ENCODE data around the gene SPOCD1.

Gene SPOCD1

DNA sequence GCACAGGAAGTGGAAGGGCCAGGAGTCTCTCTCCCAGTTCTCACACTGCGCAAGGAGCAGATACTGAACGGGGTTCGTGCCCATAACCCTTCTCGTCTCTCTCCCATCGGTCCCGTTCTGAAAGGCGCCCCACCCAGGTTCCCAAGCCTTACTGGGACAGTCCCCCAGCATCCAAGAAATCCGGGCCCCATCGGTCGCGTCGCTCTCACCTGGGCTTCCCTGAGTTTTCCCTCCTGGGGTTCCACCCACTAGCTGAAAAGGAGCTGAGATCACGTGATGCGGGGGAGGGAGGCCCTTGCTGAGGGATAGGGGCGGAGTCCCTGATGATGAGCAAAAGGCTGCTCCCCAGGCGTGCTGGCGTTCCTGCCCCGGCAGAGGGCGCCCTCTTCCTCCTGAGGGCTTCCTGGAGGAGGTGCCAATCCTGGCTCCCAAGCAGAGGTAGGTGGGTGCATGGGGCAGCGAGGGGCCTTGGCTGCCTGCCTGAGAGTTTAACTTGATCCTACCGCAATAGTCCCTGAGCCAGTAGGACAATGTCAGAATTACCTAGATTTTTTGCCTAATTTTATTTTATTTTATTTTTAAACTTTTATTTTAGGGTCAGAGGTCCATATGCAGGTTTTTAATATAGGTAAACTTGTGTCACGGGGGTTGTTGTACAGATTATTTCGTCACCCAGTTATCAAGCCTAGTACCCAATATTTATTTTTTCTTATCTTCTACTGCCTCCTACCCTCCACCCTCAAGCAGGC, at the start of gene SPOCD1:
SPOCD1 (minus strand) TSS at position 271 of the 749 bp plus-strand sequence. CDS start 689 bp downstream, outside the sequence.
- DNase-seq = peak; percentile 34

DNA sequence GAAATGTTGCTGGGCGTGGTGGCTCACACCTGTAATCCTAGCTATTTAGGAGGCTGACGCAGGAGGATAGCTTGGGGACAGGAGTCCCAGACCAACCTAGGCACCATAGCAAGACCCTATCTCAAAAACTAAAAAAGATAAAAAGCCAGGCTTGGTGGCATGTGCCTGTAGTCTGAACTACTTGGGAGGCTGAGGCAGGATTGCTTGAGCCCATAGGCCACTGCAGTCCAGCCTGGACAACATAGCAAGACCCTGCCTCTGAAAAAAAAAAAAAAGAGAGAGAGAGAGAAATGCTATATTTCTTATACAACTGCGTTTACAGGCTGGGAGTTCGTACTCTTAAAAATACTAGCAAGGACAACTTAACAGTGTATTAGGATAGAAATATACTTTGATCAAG, 46.2 kb upstream of the SPOCD1 start:
- DNase-seq = no peak

DNA sequence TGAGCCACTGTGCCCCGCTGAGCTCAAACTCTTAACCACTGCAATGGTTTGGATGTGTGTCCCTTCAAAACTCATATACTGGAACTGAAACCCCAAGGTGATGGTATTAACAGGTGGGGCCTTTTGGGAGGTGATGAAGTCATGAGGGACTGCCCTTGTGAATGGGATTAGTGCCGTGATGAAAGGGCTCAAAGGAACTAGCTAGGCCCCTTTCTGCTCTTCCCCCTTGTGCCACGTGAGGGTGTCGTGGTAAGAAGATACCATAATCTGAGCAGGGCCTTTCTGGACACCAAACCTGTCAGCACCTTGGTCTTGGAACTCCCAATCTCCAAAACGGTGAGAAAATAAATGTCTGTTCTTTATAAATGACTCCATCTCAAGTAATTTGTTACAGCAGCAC, 45.5 kb upstream of the SPOCD1 start:
- no peak for DNase-seq

DNA sequence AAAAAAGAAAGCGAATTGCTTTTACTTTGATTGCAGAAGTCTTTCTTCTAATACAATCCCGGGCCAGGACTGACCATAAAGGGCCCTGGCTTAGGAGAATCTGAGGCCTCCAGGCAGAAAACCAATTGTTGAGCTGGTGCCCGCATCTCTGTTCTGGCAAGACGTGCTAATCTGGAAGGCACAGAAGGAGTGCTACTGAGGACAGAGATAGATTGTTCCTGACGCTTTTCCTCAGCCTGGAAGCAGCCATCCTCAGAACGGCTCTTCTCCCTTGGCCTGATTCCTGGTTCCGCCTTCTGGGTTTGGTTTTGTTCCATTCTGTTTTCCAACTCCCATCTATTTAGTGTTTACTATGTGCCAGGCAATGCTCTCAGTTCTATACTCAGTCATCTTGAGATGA, 44.8 kb upstream of the SPOCD1 start:
- DNase-seq = no peak

DNA sequence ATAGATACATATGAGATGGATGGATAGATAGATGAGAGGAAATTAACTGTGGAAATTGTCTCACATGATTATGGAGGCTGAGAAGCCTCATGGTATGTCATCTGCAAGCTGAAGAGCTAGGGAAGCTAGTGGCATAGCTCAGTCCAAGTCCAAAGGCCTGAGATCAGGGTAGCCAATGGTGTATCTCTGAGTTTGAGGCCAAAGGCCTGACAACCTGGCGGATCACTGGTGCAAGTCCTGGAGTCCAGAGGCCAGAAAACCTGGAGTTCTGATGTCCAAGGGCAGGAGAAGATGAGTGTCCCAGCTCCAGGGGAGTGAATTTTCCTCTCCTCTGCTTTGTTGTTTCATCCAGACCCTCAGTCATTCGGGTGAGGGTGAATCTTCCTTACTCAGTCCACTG, 43.9 kb upstream of the SPOCD1 start:
- DNase-seq = no peak

DNA sequence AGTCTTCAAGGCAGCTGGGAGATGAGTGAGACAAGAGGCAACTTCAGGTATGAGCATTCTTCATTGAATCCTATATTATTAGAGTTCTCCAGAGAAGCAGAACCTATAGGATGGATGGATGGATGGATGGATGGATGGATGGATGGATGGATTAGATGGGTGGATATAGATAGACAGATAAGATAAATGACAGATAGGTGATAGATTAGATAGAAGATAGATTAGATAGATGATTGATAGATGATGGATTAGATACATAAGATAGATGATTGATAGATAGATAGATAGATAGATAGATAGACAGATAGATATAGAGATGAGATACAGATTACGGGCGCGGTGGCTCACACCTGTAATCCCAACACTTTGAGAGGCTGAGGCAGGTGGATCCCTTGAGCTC, 43.2 kb upstream of the SPOCD1 start:
- DNase-seq = no peak

DNA sequence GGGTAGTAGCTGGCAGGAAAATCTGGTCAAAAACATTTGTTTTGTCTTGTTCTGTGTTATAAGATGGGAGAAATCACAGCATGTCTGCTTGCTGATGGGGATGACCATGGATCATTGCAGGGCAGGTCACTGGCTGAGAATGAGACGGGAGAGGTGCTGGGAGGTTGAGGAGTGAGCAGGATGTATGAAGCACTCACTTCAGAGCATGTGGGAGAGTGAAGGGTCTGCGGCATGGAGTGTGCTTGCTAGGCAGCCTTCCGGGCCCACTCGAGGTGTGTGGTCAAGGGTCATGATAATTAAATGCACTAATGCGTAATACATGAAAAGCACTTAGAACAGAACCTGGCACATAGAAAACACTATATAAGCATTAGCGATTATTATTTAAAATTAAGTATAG, 42.0 kb upstream of the SPOCD1 start:
- DNase-seq = no peak

DNA sequence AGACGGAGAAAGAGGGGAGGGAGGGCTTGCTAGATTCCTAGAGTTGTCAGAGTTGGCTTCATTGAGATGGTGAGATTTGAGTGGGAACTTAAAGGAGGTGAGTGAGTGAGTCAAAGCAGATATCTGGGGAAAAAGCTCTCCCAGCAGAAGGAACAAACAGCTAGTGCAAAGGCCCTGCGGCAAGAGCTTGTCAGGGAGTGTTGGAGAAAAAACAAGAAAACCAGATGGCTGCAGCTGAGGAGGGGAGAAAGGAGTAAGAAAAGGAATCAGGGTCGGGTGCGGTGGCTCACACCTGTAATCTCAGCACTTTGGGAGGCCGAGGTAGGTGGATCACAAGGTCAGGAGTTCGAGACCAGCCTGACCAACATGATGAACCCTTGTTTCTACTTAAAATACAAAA, 40.3 kb upstream of the SPOCD1 start:
- no peak for DNase-seq

DNA sequence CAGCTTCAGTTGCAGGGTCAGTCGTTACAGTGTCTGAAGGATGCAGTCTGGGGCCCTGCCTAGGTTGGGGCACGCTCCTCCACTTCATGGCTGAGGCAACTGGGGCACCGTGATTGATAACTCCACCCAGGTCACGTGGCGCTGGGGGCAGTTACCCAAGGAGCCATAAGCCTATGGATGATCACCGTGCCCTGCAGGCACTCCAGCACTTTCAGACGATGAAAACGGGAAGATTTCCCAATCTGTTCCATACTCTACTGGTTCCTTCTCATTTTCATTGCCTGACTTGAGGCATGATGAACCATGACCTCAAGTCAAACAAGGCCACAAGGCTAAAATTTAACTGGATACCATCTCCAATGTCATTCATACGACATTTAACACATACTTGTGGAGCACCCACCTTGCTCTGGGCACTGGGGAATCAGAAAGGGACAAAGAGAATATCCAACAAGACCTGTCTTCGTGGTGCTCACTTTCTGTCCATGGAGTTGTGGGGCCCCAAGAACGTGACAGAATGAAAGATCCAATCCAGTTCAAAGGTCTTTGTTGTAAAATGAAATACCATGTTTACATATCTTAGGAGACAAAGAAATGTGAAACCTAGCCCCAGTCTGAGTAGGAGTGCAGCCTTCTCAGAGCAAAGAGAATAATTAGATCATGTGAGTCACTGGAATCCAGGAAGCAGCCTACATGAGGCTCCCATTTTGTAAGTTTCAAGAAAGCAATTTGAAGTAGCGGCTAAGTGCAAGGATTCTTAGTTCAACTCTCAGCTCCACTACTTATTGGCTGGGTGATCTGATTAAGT, 39.4 kb upstream of the SPOCD1 start:
- no peak for DNase-seq

DNA sequence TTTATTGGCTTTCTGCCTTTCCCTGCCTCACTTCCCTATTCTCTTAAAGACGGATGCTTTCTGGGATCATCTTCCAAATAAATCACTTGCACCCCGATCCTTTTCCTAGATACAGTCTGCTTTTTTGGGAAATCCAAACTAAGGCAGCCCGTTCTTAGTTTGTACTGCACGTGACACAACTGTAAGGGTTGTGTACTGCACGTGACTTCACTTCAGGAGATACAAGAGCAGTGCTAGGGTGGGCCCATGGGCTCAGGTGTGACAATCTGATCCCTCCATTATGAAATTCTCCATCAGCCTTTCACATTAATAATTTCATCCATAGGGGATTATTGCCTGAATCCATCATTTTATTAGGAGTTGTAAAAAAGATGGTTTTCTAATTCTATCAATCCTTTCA, 33.8 kb upstream of the SPOCD1 start:
- DNase-seq = no peak

DNA sequence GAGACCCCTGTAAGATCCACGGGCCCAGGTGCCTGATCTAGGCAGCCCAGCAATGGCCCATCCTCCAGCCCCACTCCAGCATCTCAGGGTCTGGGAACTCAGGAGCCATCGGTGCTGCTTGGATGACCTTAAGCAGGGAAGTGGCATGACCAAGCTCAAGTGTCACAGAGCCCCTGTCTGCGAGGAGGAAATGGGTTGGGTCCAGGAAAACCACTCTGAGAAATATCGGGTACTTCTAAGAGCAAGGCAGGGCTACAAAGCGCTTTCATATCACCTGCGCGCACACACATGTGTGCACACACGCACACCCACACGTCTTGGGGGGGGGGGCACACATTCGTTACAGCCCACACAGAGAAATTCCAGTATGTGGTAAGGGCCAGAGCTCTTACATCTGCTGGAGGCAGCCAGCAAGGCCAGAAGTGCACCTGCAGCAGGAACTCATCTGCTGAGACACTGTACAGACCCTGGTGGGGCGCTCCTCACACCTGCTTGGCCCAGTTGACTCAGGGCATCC, 32.6 kb upstream of the SPOCD1 start:
- no peak for DNase-seq

DNA sequence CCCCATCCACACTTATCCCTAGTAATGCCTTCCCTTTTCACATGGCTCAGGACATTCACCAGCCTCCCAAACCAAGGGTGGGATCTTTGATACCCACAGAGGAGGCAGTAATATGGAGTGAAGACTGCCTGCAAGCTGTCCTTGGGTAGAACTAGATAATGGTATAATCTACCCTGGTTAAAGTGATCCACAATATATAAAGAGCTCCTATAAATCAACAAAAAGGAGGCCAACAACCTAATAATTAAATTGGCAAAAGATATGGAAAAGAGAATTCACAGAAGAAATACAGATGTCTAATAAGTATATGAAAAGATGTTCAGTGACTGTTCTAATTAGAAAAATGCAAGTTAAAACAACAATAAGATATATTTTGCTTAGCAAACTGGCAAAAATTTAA, 30.7 kb upstream of the SPOCD1 start:
- DNase-seq = no peak

DNA sequence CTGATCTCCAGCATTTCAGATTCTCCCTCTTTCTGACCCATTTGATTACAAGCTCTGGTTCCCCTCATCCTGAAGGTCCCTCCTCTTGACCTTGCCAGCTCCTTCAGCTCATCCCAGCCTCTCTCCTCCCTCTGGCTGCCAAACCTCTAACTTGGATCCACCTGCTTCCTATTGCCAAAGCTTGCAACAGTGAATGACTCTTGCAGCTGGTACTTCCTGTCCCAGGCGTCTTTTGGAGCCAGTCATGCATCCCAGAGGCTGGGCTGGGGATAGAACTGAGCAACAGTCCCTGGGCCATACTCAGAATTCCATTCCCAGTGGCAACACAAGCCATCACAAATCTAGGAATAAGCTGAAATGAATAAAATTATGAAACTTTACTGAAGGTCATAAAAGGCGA, 27.7 kb upstream of the SPOCD1 start:
- no peak for DNase-seq

DNA sequence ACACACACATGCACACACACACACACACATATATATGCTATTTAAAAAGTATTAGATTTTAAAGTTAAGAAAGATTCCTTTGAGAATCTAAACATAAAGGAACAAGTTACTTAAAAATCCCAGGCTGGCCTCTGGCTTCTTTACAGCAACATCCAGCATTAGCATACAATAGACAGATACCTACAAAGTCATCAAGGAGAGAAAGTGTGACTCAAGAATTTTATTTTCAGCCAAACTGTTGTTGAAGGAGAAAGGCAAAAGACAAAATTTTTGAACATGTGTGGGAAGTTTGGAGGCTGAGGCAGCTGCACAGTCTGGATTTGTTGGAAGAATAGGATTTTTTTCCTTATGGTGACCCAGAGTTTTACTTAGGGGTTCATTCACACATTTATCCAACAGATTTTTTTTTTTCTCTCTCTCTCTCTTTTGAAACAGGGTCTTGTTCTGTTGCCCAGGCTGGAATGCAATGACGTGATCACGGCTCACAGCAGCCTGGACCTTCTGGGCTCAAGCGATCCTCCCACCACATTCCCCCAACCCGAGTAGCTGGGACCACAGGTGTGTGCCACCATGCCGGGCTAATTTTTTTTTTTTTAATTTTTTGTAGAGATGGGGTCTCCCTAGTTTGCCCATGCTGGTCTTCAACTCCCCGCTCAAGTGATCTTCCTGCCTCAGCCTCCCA, 24.0 kb upstream of the SPOCD1 start:
- no peak for DNase-seq

DNA sequence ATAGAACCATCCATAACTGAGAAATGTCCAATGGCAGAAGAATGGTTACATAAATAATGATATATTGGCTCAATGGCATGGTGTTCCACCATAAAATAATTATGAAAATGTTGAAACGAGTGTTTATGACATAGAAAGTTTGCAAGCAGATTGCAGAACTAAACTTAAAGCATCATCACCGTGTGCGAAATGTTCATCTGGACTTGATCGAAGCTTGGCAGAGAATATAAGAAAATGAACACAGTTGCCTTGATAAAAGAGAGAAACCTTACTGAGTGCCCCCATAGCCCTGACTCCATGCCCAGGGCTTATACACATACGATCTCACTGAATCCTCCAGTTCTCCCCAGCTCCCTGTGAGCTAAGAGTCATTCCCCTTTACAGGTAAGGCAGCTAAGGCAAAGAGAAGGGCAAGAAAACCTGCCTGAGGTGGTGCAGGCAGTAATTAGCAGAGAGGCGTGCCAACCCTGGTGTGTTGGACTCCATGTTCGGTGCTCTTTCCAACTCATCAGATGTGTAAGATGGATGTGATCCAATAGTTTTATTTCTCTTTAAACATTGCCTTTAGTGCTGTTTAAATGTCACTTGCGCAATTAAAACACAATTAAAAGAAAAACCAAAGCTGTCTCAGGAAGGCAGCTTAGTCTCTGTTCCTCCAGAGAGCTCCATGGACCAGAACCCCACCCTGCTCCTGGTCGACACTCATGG, 21.8 kb upstream of the SPOCD1 start:
- no peak for DNase-seq

DNA sequence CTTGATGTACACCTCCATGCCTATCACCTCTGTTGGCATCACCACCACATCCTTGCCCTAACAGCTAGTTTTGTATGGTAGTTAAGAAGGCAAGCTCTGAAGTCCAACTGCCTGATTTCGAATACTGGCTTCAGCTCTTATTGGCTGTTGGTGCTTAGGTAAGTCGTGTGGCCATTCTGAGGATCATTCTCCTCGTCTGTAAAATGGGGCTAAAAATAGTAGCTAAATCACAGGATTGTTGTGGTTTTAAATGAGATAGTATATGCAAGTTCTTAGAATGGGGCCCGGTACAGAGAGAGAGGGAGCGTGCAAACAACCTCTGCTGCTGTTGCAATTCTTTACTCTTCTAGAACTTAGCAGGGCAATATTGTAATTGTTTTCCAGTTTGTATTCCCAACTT, 20.8 kb upstream of the SPOCD1 start:
- no peak for DNase-seq

DNA sequence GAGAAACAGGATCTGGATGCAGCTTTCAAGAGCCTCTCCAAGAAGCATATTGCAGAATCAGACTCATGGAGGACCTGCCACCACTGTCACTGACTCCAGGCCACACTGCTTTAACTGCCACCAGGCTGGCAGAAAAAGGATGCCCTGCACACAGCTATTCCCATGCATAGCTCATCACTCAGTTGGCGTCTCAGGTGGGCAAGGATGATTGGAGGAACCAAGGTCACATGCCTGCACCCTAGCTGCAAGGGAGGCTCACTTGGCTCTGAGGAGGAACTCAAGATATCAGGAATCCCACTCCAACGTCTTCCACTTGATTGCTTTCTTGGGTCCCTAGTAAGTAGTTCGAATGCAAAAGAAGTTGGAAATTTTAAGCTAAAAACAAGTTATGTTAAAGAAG, 19.6 kb upstream of the SPOCD1 start:
- DNase-seq = no peak

DNA sequence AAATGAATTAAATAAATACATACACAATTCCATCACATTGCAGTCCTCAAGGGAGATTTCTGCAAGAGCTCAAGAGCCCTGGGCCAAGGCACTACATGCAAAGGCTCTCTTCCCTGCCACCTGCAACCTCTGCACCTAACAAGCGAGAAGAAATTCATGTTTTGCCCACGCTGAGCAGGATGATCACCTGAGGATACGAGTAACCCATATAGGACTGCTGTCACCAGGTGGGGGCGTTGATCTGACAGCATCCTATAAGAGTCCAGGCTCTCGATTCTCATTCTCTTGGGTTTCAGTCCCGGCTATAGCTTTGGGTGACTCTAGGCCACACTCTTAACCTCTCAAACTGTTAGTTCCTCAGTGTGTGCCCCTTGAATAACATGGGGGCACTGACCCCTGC, 18.7 kb upstream of the SPOCD1 start:
- DNase-seq = no peak

DNA sequence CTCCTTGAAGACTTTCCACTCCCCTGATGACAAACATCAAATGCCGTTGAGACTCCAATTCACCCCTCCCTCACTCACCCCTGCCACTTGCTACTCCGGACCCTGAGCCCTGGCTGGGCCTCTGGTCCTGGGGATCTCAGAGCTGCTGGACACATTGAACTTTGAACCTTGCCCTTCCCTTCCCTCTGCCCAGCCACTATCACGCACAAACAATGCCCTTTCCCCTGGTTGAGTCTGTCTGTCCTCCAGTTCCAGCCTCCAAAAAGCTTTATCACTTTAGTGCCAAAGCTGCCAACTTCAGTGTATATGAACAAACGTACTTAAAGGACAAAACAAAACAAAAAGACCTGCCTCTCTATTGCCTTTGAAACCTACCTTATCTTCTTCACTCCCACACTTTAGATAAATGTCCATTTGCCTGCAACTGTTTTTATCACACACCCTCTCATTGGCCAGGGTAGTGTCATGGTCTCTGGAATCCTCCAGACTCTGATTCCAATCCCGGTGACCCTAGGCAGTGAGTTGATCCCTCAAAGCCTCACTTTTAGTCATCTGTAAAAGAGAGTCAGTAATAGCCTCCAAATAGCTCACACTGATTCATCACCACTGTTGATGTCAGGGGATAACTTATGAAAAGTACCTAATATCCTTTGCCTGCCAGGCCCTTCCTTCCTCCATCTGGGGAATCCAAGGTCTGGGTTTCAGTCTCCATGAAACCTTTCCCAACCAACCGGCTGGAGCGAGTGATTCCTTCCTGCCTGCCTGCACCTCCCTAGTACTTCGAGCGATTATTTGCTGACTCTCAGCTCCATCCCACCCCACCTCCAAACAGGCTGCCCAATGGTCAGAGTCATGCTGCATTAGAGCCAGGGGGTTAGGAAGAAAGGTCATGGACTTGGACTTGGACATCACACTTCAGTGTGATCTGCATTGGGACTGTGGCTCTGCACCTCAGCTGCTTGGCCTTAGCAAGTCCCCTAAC, 15.9 kb upstream of the SPOCD1 start:
- DNase-seq = no peak

DNA sequence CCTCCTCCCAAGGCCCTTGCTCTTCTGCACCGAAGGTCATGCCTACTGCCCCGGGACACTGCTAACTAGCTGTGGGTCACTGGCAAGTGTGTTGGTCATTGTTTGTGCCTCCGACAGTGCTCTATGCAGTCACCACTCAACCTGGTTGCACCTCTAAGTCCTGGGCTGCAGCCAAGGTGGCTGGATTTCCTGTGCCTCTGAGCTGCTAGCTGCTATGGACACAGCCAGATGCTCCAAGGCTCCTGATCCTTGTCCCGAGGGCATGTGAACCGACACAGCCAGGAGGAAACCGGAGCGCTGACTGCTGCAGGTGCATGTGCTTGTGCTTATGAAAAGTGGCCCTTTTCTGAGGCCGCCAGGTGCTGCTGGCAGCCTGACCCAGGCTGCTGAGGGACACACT, 14.7 kb upstream of the SPOCD1 start:
- no peak for DNase-seq

DNA sequence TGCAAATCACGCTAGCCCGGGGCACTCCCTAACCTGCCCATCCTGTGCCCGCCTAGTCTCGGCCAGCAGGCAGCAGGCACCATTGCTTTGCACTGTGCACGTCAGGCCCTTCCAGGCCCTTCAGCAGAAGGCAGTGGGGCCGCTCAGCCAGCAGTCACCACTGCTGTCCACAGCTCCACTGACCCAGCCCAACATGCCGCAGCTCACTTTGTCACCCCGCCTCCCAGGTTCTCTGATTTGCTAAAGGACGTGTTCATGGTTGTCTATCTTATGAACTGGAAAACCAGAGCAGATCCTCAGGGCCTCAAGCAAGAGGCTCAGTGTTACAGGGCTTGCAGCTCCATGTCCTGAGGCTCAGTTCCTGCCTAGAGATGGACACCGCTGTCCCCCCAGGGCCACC, 14.2 kb upstream of the SPOCD1 start:
- no peak for DNase-seq

All from NCI-H524 treated with DMSO at 0.1 percent for 48 hours (cell line).